Stimulated activated CD4-positive, alpha-beta T cell treated with anti-CD3 and anti-CD28 coated beads, TNF-alpha, amount 100 ng/mL, for 1 hour (primary cell): ENCODE data around the gene KIRREL2.
"Not testable (repeated sequence)": the region's sequence is repeated elsewhere in the genome, so short reads cannot be mapped to it uniquely, and the experiment has no call there.

Experiments
- DNase-seq, 3 donors: peaks; one replicate each; pipeline ENCODE4 v3.0.0-alpha.2; 2020; ENCODE audit warnings: low read depth in 3 of 3, low spot score in 1 of 3

The KIRREL2 gene

GRCh38 chr19:35868823-35869326 lies 12.2 kb downstream of the KIRREL2 start:
- DNase-seq: no peak

GRCh38 chr19:35869327-35870123 lies 12.8 kb downstream of the KIRREL2 start:
- peak in 1 of 3 donors; percentile 67 for DNase-seq

GRCh38 chr19:35870124-35870736 lies 13.5 kb downstream of the KIRREL2 start:
- not testable (repeated sequence) for DNase-seq

GRCh38 chr19:35870798-35871197 lies 14.1 kb downstream of the KIRREL2 start:
- DNase-seq: no peak

- no peak for DNase-seq
Measured at GRCh38 chr19:35871611-35872010, 14.9 kb downstream of the KIRREL2 start.

- DNase-seq: no peak
Measured at GRCh38 chr19:35872180-35872579, 15.5 kb downstream of the KIRREL2 start.

GRCh38 chr19:35874392-35874930 lies 17.8 kb downstream of the KIRREL2 start:
- DNase-seq: no peak

- DNase-seq: no peak
Measured at GRCh38 chr19:35879068-35879467, 22.4 kb downstream of the KIRREL2 start.

- DNase-seq: peak in 1 of 3 donors; percentile 61
Measured at GRCh38 chr19:35879770-35880317, 23.1 kb downstream of the KIRREL2 start.

GRCh38 chr19:35882114-35882832 lies 25.6 kb downstream of the KIRREL2 start:
- DNase-seq: no peak

- DNase-seq: no peak
Measured at GRCh38 chr19:35883882-35884281, 27.2 kb downstream of the KIRREL2 start.

- DNase-seq: no peak
Measured at GRCh38 chr19:35885225-35885738, 28.6 kb downstream of the KIRREL2 start.

GRCh38 chr19:35885904-35886303 lies 29.2 kb downstream of the KIRREL2 start:
- DNase-seq: no peak

- no peak for DNase-seq
Measured at GRCh38 chr19:35887197-35887596, 30.5 kb downstream of the KIRREL2 start.

- DNase-seq: no peak
Measured at GRCh38 chr19:35888398-35888797, 31.7 kb downstream of the KIRREL2 start.

- no peak for DNase-seq
Measured at GRCh38 chr19:35889370-35890112, 32.8 kb downstream of the KIRREL2 start.

- DNase-seq: no peak
Measured at GRCh38 chr19:35890113-35890650, 33.5 kb downstream of the KIRREL2 start.

GRCh38 chr19:35891819-35892218 lies 35.1 kb downstream of the KIRREL2 start:
- not testable (repeated sequence) for DNase-seq

GRCh38 chr19:35894342-35894741 lies 37.6 kb downstream of the KIRREL2 start:
- no peak for DNase-seq
